ENCODE data around the gene VWA3B.
"Not testable (repeated sequence)": the region's sequence is repeated elsewhere in the genome, so short reads cannot be mapped to it uniquely, and the experiment has no call there.

The VWA3B gene

DNA sequence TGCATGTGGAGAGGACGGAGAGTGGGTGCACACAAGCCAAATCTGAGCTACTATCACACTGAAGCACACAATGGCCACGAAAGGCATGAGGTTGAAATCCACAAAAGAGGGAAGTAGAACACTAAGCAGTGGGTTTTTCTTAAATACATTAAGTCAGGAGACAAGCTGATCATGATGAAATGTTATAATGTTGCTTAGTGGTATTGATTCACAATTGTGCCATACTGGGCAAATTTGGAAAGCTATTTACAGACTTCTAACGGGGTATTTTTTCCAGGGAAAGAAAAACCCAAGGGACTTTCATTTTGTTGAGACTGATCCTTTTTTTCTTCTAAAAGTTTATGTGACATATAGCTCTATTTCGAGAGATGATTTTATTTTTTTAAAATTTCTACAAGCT, 158.5 kb downstream of the VWA3B start:
- DNase-seq (ENCODE audit: low read depth in 2 of 2): no peak

DNA sequence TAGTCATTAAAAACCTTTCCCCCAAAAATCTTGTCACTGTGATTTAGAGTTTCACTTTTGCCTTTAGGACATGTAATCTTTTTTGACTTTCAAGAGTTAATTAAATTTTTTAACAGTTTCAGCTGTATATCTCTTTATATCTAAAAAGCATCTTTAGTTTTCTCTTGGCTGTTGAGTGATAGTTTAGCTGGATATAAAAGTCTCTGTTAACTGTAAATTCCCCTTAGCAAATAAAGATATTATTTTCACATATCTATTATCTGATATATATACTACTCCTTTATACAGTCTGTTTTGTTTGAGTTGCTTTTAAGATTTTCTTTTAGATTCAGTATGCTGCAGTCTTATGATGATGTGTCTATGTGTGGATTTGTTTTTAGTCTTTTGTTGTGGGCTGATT, 160.4 kb downstream of the VWA3B start:
- DNase-seq (ENCODE audit: low read depth in 2 of 2): no peak

DNA sequence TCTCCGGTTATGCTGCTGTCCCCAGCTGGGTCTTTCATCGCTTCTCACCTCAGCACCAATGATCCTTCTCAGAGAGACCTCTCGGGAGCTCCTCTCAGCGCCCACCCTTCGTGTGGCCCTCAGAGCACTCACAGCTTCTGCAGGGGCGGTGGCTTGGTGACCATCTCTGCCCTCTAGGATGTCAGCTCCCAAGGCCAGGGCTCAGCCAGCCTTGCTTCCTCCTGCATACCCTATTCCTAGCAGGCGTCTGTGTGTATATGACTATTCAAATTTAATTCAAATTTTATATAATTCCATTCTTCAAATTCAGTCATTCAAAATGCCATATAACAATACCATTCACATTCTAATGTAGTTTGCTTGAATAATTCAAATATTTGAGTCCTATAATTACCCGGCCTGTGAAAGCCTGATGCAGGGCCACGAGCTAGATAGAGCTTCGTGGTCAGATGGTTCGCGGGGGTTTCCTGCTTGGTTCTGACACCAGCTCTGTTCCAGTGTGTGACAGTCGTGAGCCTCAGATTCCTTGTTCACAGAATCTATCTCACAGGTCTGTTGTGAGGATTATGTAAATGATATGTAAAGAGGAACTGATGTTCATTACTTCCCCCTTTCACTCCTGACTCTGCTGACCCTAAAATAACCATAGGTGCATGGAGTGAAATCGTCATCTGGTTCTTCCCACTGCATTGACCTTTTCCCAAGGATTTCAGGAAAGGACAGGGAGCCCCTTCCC, 165.2 kb downstream of the VWA3B start:
- DNase-seq (ENCODE audit: low read depth in 2 of 2): no peak

DNA sequence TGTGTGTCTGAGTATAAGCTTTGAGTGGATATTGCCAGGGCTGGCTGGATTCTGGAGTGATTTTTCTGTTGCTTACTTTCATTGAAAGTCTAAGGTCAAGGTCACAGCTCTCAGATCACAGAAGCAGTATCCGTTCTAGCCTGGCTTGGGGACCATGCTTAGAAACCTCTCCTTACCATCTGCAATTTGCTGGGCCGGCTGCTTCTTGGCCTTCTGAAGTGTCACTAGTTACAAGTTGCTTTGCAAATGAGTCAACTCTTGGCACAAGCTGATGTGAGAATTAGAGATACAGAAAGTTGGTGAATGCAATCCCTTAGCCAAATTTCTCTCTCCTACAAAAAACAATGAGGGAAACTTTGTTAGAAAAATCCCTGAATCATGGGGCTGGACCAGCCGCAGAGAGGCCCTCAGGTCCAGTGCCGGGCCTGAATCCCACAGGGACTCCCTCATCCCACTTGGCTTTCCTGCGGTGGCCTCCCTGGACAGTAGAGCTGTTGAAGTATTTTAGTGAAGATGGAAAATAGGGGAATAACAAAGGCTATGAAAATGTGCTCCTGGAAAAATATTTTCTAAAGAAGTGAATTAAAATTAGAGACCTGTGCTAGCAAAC, 166.6 kb downstream of the VWA3B start:
- no peak for DNase-seq (ENCODE audit: low read depth in 2 of 2)

DNA sequence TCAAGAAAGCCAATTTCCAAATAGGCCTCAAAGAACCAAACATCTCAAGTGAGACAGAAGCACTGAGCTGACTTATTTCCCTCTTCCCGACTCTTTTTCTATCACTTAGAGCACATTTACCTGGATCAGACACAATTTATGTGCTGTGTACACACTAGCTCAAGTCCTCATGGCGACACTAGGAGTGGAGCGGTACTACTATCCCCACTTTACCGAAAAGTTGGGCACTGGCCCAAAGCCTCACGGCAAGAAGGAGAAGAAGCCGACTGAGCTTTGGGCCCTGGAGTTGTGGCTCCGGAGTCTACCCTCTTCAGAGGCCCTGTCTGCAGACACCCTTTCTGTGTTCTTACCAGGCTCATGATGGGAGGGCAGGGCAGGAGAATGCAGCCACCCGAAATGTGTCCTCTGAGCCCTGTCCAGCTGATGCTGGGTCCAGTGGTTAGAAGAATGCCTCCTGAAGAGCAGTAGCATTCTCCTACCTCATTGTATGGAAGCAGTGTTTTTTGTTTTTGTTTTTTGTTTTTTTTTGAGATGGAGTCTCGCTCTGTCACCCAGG, 167.6 kb downstream of the VWA3B start:
- DNase-seq (ENCODE audit: low read depth in 2 of 2): no peak

DNA sequence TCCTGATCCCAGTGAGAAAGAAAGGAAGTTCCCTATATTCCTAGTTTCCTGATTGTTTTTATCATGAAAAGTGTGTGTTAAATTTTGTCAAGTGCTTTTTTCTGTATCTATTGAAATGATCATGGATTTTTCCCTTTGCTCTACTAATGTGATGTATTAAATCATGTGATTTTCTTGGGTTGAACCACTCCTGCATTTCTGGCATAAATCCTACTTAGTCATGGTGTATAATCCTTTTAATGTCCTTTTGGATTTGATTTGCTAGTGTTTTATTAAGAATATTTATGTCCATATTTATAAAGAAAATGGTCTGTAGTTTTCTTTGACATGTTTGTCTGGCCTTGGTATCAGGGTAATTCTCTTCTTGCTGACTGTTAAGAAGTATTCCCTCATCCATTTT, 171.9 kb downstream of the VWA3B start:
- DNase-seq (ENCODE audit: low read depth in 2 of 2): no peak

DNA sequence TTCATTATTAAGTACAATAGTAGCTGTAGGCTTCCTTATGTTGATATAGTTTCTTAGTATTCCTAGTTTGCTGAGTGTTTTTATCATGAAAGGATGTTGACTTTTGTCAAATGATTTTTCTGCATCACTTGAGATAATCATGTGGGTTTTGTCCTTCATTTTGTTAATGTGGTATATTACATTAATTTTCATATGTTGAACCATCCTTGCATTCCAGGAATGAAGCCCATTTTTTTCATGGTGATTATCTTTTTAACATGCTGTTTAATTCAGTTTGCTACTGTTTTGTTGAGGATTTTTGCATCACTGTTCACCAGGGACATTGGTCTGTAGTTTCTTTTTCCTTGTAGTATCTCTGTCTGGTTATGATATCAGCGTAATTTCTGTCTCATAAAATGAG, 176.4 kb downstream of the VWA3B start:
- DNase-seq (ENCODE audit: low read depth in 2 of 2): no peak

DNA sequence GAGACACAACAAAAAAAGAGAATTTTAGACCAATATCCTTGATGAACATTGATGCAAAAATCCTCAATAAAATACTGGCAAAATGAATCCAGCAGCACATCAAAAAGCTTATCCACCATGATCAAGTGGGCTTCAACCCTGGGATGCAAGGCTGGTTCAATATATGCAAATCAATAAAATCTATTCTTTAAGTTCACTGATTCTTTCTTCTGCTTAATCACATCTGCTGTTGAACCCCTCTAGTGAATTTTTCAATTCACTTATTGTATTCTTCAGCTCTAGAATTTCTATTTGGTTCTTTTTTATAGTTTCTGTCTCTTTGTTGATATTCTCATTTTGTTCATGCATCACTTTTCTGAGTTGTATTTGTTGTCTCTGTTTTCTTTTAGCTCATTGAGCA, 181.3 kb downstream of the VWA3B start:
- not testable (repeated sequence) for DNase-seq (ENCODE audit: low read depth in 2 of 2)

DNA sequence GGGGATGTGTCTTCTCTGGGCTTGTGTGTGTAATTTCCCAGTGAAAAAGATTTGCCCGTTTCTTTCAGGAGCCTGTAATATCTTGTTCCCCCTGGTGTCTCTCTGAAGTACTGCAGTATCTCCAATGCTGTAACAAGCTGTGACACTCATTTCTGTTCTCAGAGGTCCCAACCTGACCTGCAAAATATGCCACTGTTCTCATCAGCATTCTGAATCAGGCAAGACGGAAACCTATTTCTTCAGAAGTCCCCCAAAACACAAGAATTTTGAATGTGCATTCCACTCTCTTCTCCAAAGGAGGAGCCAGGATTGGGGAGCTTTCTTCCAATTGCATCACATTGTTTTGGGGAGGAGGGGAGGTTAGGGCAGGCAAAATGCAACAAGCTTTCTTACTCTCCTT, 182.3 kb downstream of the VWA3B start:
- DNase-seq (ENCODE audit: low read depth in 2 of 2): peak; percentile 33 to 42

DNA sequence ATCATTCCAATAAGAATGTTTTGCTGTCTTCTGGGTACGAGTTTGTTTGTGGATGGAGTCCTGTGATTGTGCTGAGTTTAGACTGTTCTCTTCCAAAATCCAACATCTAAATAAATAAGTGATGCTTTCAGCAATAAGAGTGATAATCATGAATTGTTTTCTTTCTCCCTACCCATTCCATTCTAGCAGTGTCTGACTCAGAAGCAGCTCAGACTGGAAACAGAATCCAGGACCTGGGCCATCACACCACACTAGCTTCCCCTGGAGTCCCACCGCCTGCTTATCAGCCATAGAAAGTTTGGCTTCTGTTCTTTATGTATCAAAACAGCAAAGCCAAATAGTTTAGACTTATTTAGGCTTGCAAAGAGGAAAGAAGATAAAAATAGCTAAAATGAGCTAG, 182.9 kb downstream of the VWA3B start:
- no peak for DNase-seq (ENCODE audit: low read depth in 2 of 2)

DNA sequence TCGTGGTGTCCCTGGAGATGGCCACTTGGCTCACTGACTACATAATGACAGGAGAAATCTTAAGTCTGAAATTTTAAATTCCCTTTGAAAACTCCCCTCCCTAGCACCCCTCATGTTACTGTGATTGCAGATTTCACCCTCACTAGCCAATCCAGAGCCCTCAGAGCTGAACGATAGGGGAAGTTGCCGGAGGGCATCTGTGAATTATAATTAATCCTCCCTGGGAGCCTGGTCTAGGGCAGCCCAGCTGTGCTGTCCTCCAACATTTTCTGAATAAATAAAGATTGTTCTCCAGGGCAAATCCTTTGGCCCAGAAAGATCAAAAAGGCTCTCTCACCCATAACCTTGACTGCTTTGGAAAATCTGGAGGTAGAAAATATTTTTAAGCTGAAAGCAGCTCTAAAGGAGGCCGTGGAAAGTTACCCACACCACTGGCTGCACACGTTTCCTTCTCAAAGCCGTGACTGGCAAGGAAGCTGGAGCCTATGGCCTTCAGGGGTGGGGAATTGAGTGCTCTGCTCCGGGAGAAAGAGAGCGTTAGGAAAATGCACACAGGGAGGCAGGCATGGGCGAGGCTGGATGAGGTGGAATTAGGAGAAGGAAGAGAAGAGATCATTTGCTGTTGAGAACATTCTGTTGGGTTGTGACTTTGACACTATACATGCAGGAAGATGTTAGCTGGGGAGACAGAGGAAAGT, 190.3 kb downstream of the VWA3B start:
- no peak for DNase-seq (ENCODE audit: low read depth in 2 of 2)

DNA sequence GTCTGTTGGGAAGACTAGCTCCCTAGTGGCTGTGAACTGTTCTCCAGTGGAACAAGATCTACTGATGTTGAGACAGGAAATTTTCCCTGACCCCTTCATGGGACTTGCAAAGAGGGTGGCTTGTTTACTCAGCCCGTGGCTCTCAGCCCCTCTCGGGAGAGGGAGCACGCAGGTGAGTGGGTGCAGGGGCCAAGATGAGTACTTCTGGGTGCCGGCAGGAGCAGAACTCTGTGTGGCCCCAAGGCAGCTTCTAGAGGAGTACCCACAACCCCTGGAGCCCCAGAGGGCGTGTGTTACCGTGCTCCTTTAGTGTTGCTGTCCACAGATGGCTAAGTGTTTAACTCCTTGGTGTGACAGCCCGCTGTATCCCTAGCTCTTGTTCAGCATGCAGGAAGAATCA, 191.1 kb downstream of the VWA3B start:
- DNase-seq (ENCODE audit: low read depth in 2 of 2): no peak

DNA sequence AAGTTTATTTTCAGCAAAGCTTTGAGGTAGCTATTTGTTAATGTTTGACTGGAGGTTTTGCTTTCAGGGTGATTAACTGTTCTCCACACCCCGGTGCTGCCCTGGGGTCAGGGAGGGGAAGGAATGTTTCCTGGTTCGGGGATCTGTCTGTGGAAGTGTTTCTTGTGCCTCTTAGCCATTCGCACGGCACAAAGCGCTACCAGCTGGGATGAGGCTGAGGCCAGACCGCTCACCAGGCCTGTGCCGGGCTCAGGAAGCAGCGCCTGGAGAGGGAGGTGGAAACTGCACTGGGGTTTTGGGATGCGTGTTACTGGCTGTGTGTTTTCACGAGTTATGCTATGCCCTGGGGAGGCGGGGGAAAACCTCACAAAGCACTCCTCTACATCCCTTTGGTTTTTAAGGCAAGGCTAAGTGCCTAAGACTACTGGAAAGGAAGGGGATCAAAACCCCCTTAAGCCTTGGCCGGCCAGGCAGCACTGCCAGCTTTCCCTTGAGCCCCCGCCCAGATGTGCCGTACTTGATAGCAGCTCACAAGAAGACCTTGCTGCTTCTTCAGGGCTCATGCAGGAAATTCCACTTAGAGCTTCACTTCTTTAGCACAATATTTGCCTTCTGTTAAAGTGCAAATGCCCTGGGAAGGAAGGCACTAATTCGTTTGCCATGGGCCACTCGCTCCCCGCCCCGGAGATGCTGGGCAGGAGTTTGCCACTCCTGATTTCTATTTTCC, 193.6 kb downstream of the VWA3B start:
- no peak for DNase-seq (ENCODE audit: low read depth in 2 of 2)

DNA sequence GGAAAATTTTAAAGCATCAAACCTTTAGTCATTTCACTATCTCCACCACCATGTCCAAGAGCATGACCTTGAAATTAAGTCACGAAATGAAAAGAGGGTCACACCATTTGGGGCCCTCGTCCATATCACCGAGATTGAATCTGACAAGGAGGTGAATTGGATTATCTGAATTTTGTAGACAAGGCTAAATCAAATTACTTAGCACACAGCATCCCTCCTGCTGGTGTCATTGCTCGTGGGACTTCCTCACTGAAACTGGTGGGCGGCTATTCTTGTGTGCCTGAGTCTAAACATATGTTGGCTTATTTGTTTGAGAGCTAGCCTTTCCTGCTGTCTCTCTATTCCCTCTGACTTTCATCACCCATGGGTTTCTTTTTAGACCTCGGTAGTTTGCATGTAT, 194.6 kb downstream of the VWA3B start:
- no peak for DNase-seq (ENCODE audit: low read depth in 2 of 2)

DNA sequence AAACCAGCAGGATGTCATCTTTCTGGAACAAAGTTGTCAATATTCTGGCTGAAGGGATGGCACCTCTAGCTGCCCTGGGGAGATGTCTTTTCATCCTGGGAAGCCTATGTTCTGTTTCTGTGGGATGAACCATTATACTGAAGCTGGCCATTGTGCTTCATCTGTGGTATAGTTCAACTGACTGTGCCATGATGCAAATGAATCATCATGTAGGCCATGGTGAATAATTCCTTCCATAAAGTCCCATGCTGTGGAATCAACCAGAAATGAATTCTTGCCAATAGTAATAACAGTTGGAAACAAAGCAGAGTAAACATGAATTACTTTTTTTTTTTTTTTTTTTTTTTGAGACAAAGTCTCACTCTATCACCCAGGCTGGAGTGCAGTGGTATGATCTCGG, 195.1 kb downstream of the VWA3B start:
- no peak for DNase-seq (ENCODE audit: low read depth in 2 of 2)

DNA sequence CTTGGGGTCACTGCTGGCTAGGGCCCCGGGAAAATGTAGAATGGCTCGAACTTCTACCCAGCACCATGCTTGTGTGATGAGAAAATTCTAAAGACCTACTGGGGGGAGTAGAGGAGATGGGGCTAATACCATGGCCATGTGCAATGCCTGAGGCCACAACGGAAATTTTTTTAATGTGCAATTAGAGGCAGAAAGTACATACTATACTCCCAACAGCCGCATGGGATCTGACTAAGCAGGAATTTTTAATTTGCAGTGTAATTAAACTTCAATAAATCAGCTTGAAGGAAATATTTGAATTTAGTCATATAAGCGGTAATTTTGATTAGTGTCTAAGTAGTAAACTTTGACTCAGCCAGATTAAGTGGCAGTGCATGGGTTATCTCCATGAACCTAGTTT, 206.1 kb downstream of the VWA3B start:
- no peak for DNase-seq (ENCODE audit: low read depth in 2 of 2)

DNA sequence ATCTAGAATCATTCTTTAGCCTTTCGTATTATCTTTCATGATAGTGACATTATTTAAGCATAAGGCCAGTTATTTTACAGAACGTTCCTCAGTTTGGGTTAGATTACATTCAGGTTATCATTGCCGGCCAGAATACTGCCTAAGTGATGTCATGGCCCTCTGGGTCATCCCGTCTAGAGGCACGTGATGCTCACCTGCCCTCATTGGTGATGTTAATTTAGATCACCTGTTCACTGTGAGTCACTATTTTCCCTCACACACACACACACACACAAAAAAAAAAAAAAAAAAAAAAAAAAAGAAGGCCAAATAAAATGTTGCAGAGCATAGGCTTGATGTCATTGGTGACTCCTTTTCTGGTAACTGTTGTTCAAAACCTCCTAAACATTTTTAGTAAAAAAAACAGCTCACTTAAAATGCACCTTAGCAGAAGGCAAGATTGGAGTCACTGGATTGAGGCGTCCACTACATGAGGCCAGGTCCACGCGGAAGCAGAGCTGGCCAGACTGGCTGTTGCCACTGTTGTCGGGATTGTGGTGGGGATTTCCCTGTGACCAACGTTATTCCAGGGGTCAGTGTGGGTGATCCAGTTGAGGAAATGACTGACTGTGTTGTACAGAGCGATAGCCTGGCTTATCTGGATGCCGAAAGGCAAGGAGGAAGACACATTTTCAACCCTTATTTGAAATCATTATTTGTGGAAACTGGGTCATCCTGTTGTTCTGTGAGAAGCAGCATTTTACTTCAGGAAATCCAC, 207.1 kb downstream of the VWA3B start:
- no peak for DNase-seq (ENCODE audit: low read depth in 2 of 2)

DNA sequence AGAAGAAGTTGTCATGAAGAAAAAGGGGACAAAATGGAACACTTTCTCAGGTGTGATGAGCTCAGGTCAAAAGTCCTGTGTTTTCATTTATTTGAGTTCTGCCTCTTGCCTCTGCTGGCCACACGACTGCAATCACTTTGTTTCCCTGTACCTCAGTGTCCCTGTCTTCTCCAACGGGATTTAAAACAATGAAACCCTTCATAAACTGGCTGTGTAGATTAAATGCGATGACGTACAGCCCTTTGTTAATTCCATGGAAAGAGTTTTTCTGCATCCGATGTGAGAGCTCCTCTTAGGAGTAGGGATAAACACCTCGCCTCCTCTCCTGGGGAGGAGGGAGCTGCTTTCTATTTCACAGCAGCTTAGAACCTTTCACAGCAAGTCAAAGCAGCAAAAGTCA, 207.7 kb downstream of the VWA3B start:
- DNase-seq (ENCODE audit: low read depth in 2 of 2): no peak

DNA sequence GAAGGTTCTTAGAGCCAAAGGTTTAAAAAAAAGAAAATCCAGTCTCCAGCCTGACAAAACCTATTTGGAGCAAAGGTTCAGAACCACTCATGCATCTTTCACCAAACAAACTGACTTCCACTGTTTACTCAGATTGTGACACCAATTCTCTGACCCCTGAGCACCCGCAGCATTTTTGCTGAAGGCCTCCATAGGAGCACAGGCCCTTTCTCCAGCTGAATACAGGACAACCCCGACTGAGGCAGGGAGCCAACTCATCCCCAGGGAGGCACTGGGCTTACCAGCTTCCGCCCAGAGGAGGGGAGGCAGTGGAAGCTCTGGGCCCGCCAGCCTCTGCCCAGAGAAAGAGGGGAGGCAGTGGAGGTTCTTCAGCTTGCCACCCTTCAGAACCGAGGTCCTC, 208.3 kb downstream of the VWA3B start:
- no peak for DNase-seq (ENCODE audit: low read depth in 2 of 2)

DNA sequence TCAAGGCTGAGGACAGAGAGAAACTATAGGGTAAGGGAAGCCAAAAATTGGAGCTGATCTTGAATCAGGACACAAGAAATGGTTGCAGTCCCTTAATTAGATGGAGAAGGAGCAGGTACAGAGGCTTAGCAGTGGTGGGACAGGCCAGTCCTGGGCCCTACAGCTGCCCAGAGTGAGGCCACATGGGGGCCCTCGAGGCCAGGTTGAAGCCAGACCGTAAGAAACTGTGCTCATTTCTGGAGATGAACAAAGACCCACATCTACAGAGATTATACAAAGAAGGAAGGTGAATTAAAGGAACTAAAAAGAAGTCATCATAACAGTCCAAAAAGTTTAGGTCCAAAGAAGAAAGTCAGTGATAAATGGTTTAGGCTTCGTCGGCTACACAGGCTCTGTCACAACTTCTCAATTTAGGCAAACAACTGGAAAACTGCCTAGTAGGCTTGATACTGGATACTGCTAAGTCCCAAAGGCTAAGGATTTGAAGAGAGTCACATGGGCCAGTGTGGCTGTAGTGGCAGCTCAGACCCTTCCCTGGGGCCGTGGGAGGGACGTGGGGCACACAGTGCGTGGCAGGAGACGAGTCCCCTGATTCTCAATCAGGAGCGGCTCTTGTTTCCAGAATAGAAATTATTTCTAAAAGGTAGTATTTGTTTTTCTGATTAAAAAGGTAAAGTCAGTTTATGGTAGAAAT, 208.9 kb downstream of the VWA3B start:
- DNase-seq (ENCODE audit: low read depth in 2 of 2): no peak

DNA sequence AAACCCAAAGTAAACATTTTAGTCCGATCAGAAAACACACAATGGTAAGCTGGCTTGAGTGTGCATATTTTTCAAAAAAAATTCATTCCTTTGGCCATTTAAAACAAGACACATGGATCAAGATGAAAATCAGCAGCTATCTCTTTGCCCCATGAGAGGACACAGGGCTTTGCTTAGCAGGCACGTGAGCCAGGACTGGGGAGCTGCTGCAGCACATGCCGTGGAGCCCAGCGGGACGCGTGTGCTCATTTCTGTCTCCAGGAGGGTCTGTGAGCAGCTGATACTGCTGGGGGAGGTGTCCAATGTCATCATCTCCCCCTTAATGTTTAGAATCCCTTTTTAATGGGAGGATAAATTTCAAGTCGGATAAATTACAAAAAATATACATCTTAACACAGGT, 209.5 kb downstream of the VWA3B start:
- no peak for DNase-seq (ENCODE audit: low read depth in 2 of 2)

All from fibroblast of skin of left biceps (primary cell).